ENCODE results near the gene STON2.

DNA sequence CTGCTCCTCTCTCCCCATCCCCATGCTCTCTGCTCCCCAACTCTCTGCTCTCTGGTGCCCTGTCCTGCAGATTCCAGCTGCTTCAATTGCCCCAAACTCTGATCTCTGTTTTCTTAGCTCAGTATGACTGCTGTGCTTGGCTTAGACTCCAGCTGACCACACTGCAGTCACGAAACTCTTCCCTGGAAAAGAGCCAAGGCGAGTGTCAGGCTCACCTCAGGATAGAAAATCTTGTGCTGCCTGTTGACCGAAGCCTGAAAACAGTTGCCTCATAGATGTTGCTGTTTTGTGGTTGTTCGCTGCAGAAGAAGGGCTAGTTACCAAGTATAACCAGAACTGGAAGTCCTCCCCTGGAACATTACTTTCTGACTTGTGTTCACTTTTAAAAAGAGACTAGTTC lies 6.7 kb upstream of the STON2 start:
- TF ChIP-seq CTCF (IDR thresholded peaks at IDR 0.05; ENCODE audit: low read depth, low read length, missing input control) (no peak), GABPA (IDR thresholded peaks at IDR 0.05 in 1 of 2, conservative IDR thresholded peaks at IDR 0.05 in 1 of 2) (no peak), RXRA (IDR thresholded peaks at IDR 0.05) (peak in 1 of 2 donors; percentile 30), TAF1 (conservative IDR thresholded peaks at IDR 0.05) (no peak)
- TF ChIP-seq, protein P1, sequence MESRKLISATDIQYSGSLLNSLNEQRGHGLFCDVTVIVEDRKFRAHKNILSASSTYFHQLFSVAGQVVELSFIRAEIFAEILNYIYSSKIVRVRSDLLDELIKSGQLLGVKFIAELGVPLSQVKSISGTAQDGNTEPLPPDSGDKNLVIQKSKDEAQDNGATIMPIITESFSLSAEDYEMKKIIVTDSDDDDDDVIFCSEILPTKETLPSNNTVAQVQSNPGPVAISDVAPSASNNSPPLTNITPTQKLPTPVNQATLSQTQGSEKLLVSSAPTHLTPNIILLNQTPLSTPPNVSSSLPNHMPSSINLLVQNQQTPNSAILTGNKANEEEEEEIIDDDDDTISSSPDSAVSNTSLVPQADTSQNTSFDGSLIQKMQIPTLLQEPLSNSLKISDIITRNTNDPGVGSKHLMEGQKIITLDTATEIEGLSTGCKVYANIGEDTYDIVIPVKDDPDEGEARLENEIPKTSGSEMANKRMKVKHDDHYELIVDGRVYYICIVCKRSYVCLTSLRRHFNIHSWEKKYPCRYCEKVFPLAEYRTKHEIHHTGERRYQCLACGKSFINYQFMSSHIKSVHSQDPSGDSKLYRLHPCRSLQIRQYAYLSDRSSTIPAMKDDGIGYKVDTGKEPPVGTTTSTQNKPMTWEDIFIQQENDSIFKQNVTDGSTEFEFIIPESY (IDR thresholded peaks at IDR 0.05): no peak
